H9 (cell line): Measurements from ENCODE around the gene FOXO1. TPM values are rescaled to one million over a fixed set of nuclear protein-coding genes. Genes with fewer than 3 reads are reported as not detected.

Experiments used
- DNase-seq: peaks from one replicate; pipeline ENCODE4 v3.0.0-alpha.2; 2017
- H2AFZ ChIP-seq: one replicate; pipeline ENCODE4 v1.6.1; 2013; ENCODE audit warnings: mild to moderate bottlenecking, low read length, control low read depth, moderate library complexity
- H2AK5ac ChIP-seq: 2 replicates; pipeline ENCODE4 v1.6.1; 2013; ENCODE audit warnings: low read length, control low read depth, mixed read lengths; ENCODE audit not compliant: insufficient read length
- H2BK120ac ChIP-seq: one replicate; pipeline ENCODE4 v1.6.1; 2013; ENCODE audit warnings: low read depth, mild to moderate bottlenecking, low read length, control low read depth, inconsistent platforms; ENCODE audit not compliant: poor library complexity, severe bottlenecking
- H2BK12ac ChIP-seq: 2 replicates; pipeline ENCODE4 v1.6.1; 2013; ENCODE audit warnings: low read length, control low read depth, mixed read lengths, low read depth; ENCODE audit not compliant: insufficient read length
- H2BK15ac ChIP-seq: 2 replicates; pipeline ENCODE4 v1.6.1; 2013; ENCODE audit warnings: low read depth, low read length, control low read depth
- H2BK20ac ChIP-seq: one replicate; pipeline ENCODE4 v1.6.1; 2013; ENCODE audit warnings: low read depth, mild to moderate bottlenecking, low read length, control low read depth, inconsistent platforms; ENCODE audit not compliant: poor library complexity, severe bottlenecking
- H2BK5ac ChIP-seq: 2 replicates; pipeline ENCODE4 v1.6.1; 2013; ENCODE audit warnings: low read length, control low read depth, mixed read lengths; ENCODE audit not compliant: insufficient read length
- H3K14ac ChIP-seq: 2 replicates; pipeline ENCODE4 v1.6.1; 2013; ENCODE audit warnings: low read length, control low read depth; ENCODE audit not compliant: insufficient read depth
- H3K18ac ChIP-seq: 2 replicates; pipeline ENCODE4 v1.6.1; 2013; ENCODE audit warnings: low read depth, mild to moderate bottlenecking, mixed read lengths, low read length, control low read depth; ENCODE audit not compliant: insufficient read length
- H3K23ac ChIP-seq: 2 replicates; pipeline ENCODE4 v1.6.1; 2013; ENCODE audit warnings: low read length, control low read depth, mixed read lengths, low read depth; ENCODE audit not compliant: insufficient read length
- H3K23me2 ChIP-seq: 2 replicates; pipeline ENCODE4 v1.6.1; 2013; ENCODE audit warnings: low read depth, mild to moderate bottlenecking, mixed read lengths, low read length, control low read depth; ENCODE audit not compliant: insufficient read length, poor library complexity, severe bottlenecking
- H3K27ac ChIP-seq: 2 replicates; pipeline ENCODE4 v1.5.1; 2013; ENCODE audit warnings: low read length, control low read depth, mixed read lengths, low read depth; ENCODE audit not compliant: insufficient read length
- H3K27me3 ChIP-seq: 2 replicates; pipeline ENCODE4 v1.6.1; 2013; ENCODE audit warnings: low read length, control low read depth, inconsistent platforms; ENCODE audit not compliant: insufficient read depth
- H3K4ac ChIP-seq: 2 replicates; pipeline ENCODE4 v1.6.1; 2013; ENCODE audit warnings: low read depth, mild to moderate bottlenecking, control low read depth, inconsistent platforms, low read length, moderate library complexity
- H3K4me1 ChIP-seq: 2 replicates; pipeline ENCODE4 v1.6.1; 2013; ENCODE audit warnings: low read length, control low read depth, inconsistent platforms; ENCODE audit not compliant: insufficient read depth
- H3K4me2 ChIP-seq: 2 replicates; pipeline ENCODE4 v1.6.1; 2013; ENCODE audit warnings: low read length, control low read depth, mixed read lengths; ENCODE audit not compliant: insufficient read length, insufficient read depth
- H3K56ac ChIP-seq: 2 replicates; pipeline ENCODE4 v1.6.1; 2013; ENCODE audit warnings: low read depth, mild to moderate bottlenecking, mixed read lengths, low read length, control low read depth; ENCODE audit not compliant: insufficient read length
- H3K79me1 ChIP-seq: 2 replicates; pipeline ENCODE4 v1.6.1; 2013; ENCODE audit warnings: low read depth, mild to moderate bottlenecking, moderate library complexity, low read length, control low read depth, inconsistent platforms; ENCODE audit not compliant: insufficient read depth, poor library complexity, severe bottlenecking
- H3K79me2 ChIP-seq: 2 replicates; pipeline ENCODE4 v1.6.1; 2013; ENCODE audit warnings: low read length, control low read depth, inconsistent platforms; ENCODE audit not compliant: insufficient read depth
- H3K9ac ChIP-seq: 2 replicates; pipeline ENCODE4 v1.6.1; 2013; ENCODE audit warnings: low read length, control low read depth, mixed read lengths; ENCODE audit not compliant: insufficient read length; ENCODE audit errors: extremely low read depth
- H3K9me3 ChIP-seq: one replicate; pipeline ENCODE4 v1.6.1; 2013; ENCODE audit warnings: low read depth, low read length, inconsistent platforms; ENCODE audit not compliant: control insufficient read depth
- H3T11ph ChIP-seq: one replicate; pipeline ENCODE4 v1.6.1; 2013; ENCODE audit warnings: mild to moderate bottlenecking, low read length, control low read depth, inconsistent platforms
- H4K20me1 ChIP-seq: one replicate; pipeline ENCODE4 v1.6.1; 2013; ENCODE audit not compliant: control insufficient read depth, insufficient read length, insufficient read depth
- H4K5ac ChIP-seq: 2 replicates; pipeline ENCODE4 v1.6.1; 2013; ENCODE audit warnings: low read depth, mild to moderate bottlenecking, mixed read lengths, low read length, control low read depth; ENCODE audit not compliant: insufficient read length
- H4K8ac ChIP-seq: replicated peaks from 2 replicates; pipeline ENCODE4 v1.6.1; 2013; ENCODE audit warnings: low read length, control low read depth, mixed read lengths, low read depth; ENCODE audit not compliant: insufficient read length
- H4K91ac ChIP-seq: 2 replicates; pipeline ENCODE4 v1.6.1; 2013; ENCODE audit warnings: low read depth, mild to moderate bottlenecking, moderate library complexity, mixed read lengths, low read length, control low read depth; ENCODE audit not compliant: insufficient read length
- H3K27ac Mint-ChIP-seq, 3 experiments: 2 replicates in 2 of 3; 3 replicates in 1 of 3; pipeline ENCODE4 v1.8.0; 2020 to 2021; ENCODE audit warnings: mixed read lengths in 3 of 3, mild to moderate bottlenecking in 1 of 3, moderate library complexity in 1 of 3
- H3K27me3 Mint-ChIP-seq: 2 replicates; pipeline ENCODE4 v1.8.0; 2021; ENCODE audit warnings: low read depth, mild to moderate bottlenecking, moderate library complexity, mixed read lengths
- H3K36me3 Mint-ChIP-seq, 3 experiments: 2 replicates in 2 of 3; 3 replicates in 1 of 3; pipeline ENCODE4 v1.8.0; 2020 to 2021; ENCODE audit warnings: low read depth in 3 of 3, mixed read lengths in 3 of 3; ENCODE audit not compliant: insufficient read depth in 1 of 3
- H3K4me1 Mint-ChIP-seq, 2 experiments: 2 replicates each; pipeline ENCODE4 v1.8.0; 2020; ENCODE audit warnings: mixed read lengths in 2 of 2
- H3K4me3 Mint-ChIP-seq, 2 experiments: 2 replicates in 1 of 2; 3 replicates in 1 of 2; pipeline ENCODE4 v1.8.0; 2020 to 2021; ENCODE audit warnings: mild to moderate bottlenecking in 2 of 2, mixed read lengths in 2 of 2, moderate library complexity in 1 of 2
- H3K9me3 Mint-ChIP-seq, 2 experiments: 2 replicates in 1 of 2; 3 replicates in 1 of 2; pipeline ENCODE4 v1.8.0; 2020; ENCODE audit warnings: mild to moderate bottlenecking in 2 of 2, mixed read lengths in 2 of 2, moderate library complexity in 1 of 2
- CTCF ChIP-seq: fragments of 200-600 bp; sonication (generic); conservative IDR thresholded peaks from 3 replicates; pipeline ENCODE4 v1.8.0; 2021; ENCODE audit warnings: antibody characterized with exemption, mild to moderate bottlenecking
- WGBS: extraction: QIAGEN DNeasy Blood & Tissue Kit; methylation state at CpG from one replicate; pipeline ENCODE4 v1.1.7; 2013; ENCODE audit warnings: missing lambda C conversion rate, low lambda C conversion rate, mixed read lengths; ENCODE audit not compliant: insufficient read length; ENCODE audit errors: extremely low coverage; 5-methylcytosine and 5-hydroxymethylcytosine counted together
- total RNA-seq: library from RNA; stranded (reverse); gene quantifications from 2 replicates; pipeline ENCODE4 v1.2.1, GENCODE V29; 2021

Gene FOXO1
- total RNA-seq, 1 experiment from 2014 or later, result 44.6 TPM

- no peak overlapping the region for H3K4me2 ChIP-seq
- peaks cover 53 to 55% of the 10 kb centered on the region in 2 experiments for H3K4me1 Mint-ChIP-seq
- H4K8ac ChIP-seq, result no peak overlapping the region
These were observed 100.9 kb downstream of the FOXO1 start for GRCh38 chr13:40565282-40566148.

More at GRCh38 chr13:40565282-40566148, 100.9 kb downstream of the FOXO1 start:
- Mint-ChIP-seq H3K9me3 (no peaks in the 10 kb centered on the region), H3K4me3 (no peak overlapping the region), H3K36me3 (peaks cover 4 to 6% (median 5%) of the 10 kb centered on the region in 3 experiments), H3K27me3 (no peaks in the 10 kb centered on the region), H3K27ac (peak overlapping the region in 2 of 3 experiments; percentile 55 to 62; a peak in 2 of 7 replicates)
- peaks cover 3% of the 10 kb centered on the region; the same call in 1 of the 2 replicates for H3K4me1 ChIP-seq
- H4K20me1 ChIP-seq, result no peaks in the 10 kb centered on the region
- peaks cover 43% of the 10 kb centered on the region; the same call in 1 of the 2 replicates for H3K79me2 ChIP-seq
- H3K23ac ChIP-seq, result no peak overlapping the region
- H3K27ac ChIP-seq, result no peak overlapping the region
- no peak overlapping the region for H3K4ac ChIP-seq
- H3T11ph ChIP-seq, result no peak overlapping the region
- no peak overlapping the region for H2AFZ ChIP-seq
- H3K27me3 ChIP-seq, result no peaks in the 10 kb centered on the region
- H4K5ac ChIP-seq, result no peak overlapping the region
- DNase-seq, result no peak
- H2AK5ac ChIP-seq, result no peak overlapping the region
- no peak overlapping the region for H2BK120ac ChIP-seq
- H2BK15ac ChIP-seq, result no peak overlapping the region
- WGBS, result no CpG with 5 or more reads among the region's 5 CpGs
- no peaks in the 10 kb centered on the region for H3K9me3 ChIP-seq
- no peak overlapping the region for H2BK20ac ChIP-seq
- H3K79me1 ChIP-seq, result peaks cover 9% of the 10 kb centered on the region
- no peak overlapping the region for H2BK5ac ChIP-seq
- no peak overlapping the region for H2BK12ac ChIP-seq
- H3K9ac ChIP-seq, result no peak overlapping the region
- no peak for TF ChIP-seq CTCF
- H3K56ac ChIP-seq, result no peak overlapping the region
- H3K18ac ChIP-seq, result no peak overlapping the region
- no peak overlapping the region for H4K91ac ChIP-seq
- no peak overlapping the region; the same call in 1 of the 2 replicates for H3K14ac ChIP-seq
- H3K23me2 ChIP-seq, result no peaks in the 10 kb centered on the region
